ENCODE measurements around the gene PDZD4.

The PDZD4 gene

GRCh38 chrX:153782871-153783270 is 47.5 kb downstream of the PDZD4 start:
- DNase-seq: no peak

- DNase-seq: peak in 1 of 2 experiments; percentile 60
Observed at GRCh38 chrX:153782313-153782712, 48.0 kb downstream of the PDZD4 start.

- peak in 1 of 2 experiments; percentile 40 for DNase-seq
Observed at GRCh38 chrX:153781428-153782047, 48.8 kb downstream of the PDZD4 start.

- no peak for DNase-seq
Observed at GRCh38 chrX:153780678-153781427, 49.5 kb downstream of the PDZD4 start, which contains the start of gene SRPK3. Gene SRPK3, plus strand, starts transcription at chrX:153781041. Its CDS starts 46 bp downstream, at chrX:153781087.

- no peak for DNase-seq
Observed at GRCh38 chrX:153779891-153780677, 50.3 kb downstream of the PDZD4 start.

GRCh38 chrX:153778684-153779101 is 51.7 kb downstream of the PDZD4 start:
- no peak for DNase-seq

GRCh38 chrX:153778181-153778580 is 52.2 kb downstream of the PDZD4 start:
- DNase-seq: no peak

GRCh38 chrX:153777261-153778090 is 52.9 kb downstream of the PDZD4 start:
- no peak for DNase-seq

- no peak for DNase-seq
Observed at GRCh38 chrX:153776611-153777045, 53.7 kb downstream of the PDZD4 start.

GRCh38 chrX:153776120-153776599 is 54.2 kb downstream of the PDZD4 start:
- DNase-seq: no peak

GRCh38 chrX:153775293-153776119 is 54.8 kb downstream of the PDZD4 start:
- no peak for DNase-seq

- DNase-seq: no peak
Observed at GRCh38 chrX:153774576-153775292, 55.6 kb downstream of the PDZD4 start.

- DNase-seq: no peak
Observed at GRCh38 chrX:153773741-153774575, 56.4 kb downstream of the PDZD4 start.

- no peak for DNase-seq
Observed at GRCh38 chrX:153773218-153773611, 57.1 kb downstream of the PDZD4 start.

- no peak for DNase-seq
Observed at GRCh38 chrX:153772316-153773217, 57.8 kb downstream of the PDZD4 start.

- no peak for DNase-seq
Observed at GRCh38 chrX:153771415-153772315, 58.7 kb downstream of the PDZD4 start.

- DNase-seq: no peak
Observed at GRCh38 chrX:153770601-153771414, 59.5 kb downstream of the PDZD4 start.

Measured in NCI-H524 (cell line).